Astrocyte (in vitro differentiated cells and primary cell): Measurements from ENCODE around the gene LAMA3.

Experiments used
- CTCF ChIP-seq: IDR thresholded peaks from 2 replicates; pipeline ENCODE4 v1.5.1; 2011; ENCODE audit warnings: low read depth, mild to moderate bottlenecking, inconsistent platforms, low read length, moderate library complexity; ENCODE audit not compliant: insufficient read depth
- EZH2 ChIP-seq: IDR thresholded peaks from 2 replicates; pipeline ENCODE4 v1.6.1; 2012; ENCODE audit warnings: mild to moderate bottlenecking, low read length, inconsistent platforms; ENCODE audit not compliant: insufficient read depth

GRCh38 chr18:23880931-23881617, 191.8 kb downstream of the LAMA3 start:
- TF ChIP-seq CTCF (no peak), EZH2 (no peak)
